ENCODE data around the gene RNASE13. TPM values are rescaled to one million over a fixed set of nuclear protein-coding genes. Genes with fewer than 3 reads are reported as not detected.
A peak's percentile ranks its signal among the peaks of the same experiment; 100 is the strongest.

Gene RNASE13
- total RNA-seq, 1 donor from 2014 or later = not detected

DNA sequence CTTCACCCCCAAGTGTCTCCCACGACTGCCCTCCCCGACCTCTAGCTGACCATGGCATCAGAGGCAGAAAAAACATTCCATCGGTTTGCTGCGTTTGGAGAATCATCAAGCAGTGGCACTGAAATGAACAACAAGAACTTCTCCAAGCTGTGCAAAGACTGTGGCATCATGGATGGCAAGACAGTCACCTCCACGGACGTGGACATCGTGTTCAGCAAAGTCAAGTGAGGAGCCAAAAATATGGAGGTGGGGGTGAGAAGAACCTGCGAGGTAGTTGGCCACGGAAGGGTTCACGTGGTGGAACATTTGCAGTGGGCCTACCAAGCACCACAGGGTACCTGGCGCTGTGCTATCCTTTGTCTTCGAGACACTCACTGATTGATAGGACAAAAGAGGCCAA is 4.1 kb downstream of the RNASE13 start:
- Histone ChIP-seq H3K4me3 (ENCODE audit: low read depth, low read length) (no peak overlapping the region), H3K36me3 (ENCODE audit: control insufficient read depth, insufficient read depth, low read length) (no peaks in the 10 kb centered on the region), H3K27me3 (ENCODE audit: control insufficient read depth, insufficient read depth, low read length) (peaks cover 2% of the 10 kb centered on the region)
- FAIRE-seq = peak; percentile 43
- no peak for DNase-seq (ENCODE audit: low read depth)
- no peak for TF ChIP-seq CTCF (IDR thresholded peaks at IDR 0.05; ENCODE audit: insufficient read depth, low read length, severe bottlenecking)

DNA sequence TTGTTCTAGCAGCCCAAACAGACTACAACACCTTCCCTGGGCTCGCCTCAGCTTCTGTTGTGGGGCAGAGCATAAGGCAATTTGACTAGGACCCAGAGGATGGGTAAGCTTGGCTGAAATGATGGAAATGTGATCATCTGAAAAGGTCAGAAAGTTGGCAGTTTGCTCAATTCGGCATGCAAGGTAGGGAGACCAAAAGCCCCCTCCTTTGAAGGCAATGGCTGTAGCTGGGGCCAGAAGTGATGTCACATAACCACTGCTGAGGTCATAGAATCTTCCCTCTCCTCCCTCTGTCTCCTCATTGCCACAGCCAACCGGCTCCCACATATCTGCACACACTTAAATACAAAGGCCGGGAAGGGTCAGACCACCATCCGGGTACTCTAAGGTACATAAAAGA is 4.7 kb downstream of the RNASE13 start, which contains the start of gene TPPP2:
Gene TPPP2 (plus strand): TSS at position 301 of the 400 bp plus-strand sequence. CDS start 365 bp downstream, outside the sequence.
- FAIRE-seq = peak; percentile 64
- no peak for TF ChIP-seq CTCF (IDR thresholded peaks at IDR 0.05; ENCODE audit: insufficient read depth, low read length, severe bottlenecking)
- DNase-seq (ENCODE audit: low read depth) = no peak
- H3K27me3 ChIP-seq (ENCODE audit: control insufficient read depth, insufficient read depth, low read length) = peaks cover 2% of the 10 kb centered on the region
- H3K4me3 ChIP-seq (ENCODE audit: low read depth, low read length) = no peak within 1 kb of the TSS
- no peaks in the 10 kb centered on the region for H3K36me3 ChIP-seq (ENCODE audit: control insufficient read depth, insufficient read depth, low read length)

- TF ChIP-seq CTCF (IDR thresholded peaks at IDR 0.05; ENCODE audit: insufficient read depth, low read length, severe bottlenecking) = no peak
- Histone ChIP-seq H3K36me3 (ENCODE audit: control insufficient read depth, insufficient read depth, low read length) (no peaks in the 10 kb centered on the region), H3K27me3 (ENCODE audit: control insufficient read depth, insufficient read depth, low read length) (peaks cover 18% of the 10 kb centered on the region), H3K4me3 (ENCODE audit: low read depth, low read length) (no peak overlapping the region)
- no peak for FAIRE-seq
- no peak for DNase-seq (ENCODE audit: low read depth)
Measured at GRCh38 chr14:21026988-21027315, 7.7 kb downstream of the RNASE13 start.

DNA sequence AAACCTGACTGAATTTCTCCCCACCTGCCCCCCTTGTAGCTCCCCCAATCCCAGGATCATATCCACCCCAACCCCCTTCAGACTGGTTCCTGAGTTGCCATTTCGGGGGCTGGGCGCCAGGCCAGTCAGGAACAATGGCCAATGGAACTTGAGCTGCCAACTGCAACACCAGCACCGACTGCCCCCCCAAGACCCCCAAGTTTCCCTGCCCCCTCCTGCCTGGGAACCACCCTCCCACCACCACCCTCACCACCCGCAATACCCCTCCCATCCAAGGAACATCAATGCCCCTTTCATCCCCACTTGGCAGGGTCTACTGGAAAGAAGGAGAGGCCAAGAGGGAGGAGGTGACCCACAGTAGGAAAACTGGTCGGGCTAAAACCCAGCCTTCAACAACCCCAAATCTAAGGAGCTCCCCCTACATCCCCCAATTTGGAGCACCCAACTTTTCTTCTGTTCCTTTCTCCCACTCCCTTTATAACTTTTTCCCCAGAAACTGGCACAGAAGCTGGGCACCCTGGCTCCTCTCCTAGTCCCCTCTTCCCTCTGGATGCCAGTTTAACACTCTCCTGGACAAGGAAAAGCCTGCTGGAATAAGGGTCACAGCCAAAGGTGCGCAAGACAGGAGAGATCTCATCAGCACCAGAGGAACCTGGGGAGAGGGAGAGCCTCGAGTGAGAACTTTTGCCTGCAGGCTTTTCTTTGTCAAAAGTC is 8.2 kb downstream of the RNASE13 start:
- Histone ChIP-seq H3K36me3 (ENCODE audit: control insufficient read depth, insufficient read depth, low read length) (no peaks in the 10 kb centered on the region), H3K27me3 (ENCODE audit: control insufficient read depth, insufficient read depth, low read length) (peaks cover 18% of the 10 kb centered on the region), H3K4me3 (ENCODE audit: low read depth, low read length) (no peak overlapping the region)
- no peak for FAIRE-seq
- DNase-seq (ENCODE audit: low read depth) = no peak
- TF ChIP-seq CTCF (IDR thresholded peaks at IDR 0.05; ENCODE audit: insufficient read depth, low read length, severe bottlenecking) = no peak

DNA sequence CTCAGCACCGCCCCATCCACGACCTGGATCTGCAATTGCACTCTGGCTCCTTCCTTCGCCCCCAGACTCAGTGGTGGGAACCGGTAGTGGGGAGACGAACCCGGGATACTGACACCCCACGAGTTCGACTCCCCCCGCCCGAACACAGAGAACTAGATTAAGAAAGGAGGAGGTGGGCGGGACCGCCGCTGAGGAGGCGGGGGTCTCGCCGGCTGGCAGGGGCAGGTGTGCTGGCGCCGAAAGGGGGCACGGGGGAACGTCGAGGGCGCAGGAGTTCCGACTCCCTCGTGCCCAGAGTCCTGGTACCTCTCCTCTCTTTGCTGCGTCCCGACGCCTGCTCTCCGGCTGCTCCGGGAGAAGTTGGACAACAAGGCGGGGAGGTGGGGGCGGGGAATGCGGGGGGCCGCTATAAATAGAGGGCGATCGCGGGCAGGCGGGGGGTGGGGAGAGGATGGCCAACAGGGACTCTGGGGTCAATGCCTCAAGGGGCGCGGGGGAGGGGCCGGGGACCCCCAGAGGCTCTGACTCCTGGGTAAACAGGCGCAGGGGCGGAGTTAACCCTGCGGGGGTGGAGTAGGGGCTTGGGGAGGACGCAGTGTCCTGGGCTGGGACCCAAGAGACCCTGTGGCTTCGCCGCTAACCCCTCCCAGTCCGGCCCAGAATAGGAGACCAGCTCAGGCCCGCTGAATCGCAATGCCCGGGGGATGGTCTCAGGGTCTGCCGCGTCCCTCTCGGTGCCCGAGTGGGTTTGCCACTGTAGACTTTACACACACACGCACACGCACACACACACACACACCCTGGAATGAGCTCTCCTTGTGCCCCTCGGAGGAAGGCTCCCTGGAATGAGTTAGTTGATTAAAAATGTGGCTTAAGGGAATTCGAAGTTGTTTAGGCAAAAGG is 9.0 kb downstream of the RNASE13 start:
- no peak for TF ChIP-seq CTCF (IDR thresholded peaks at IDR 0.05; ENCODE audit: insufficient read depth, low read length, severe bottlenecking)
- H3K27me3 ChIP-seq (ENCODE audit: control insufficient read depth, insufficient read depth, low read length) = peaks cover 18% of the 10 kb centered on the region
- no peak for FAIRE-seq
- peak overlapping the region; percentile 46 for H3K4me3 ChIP-seq (ENCODE audit: low read depth, low read length)
- no peak for DNase-seq (ENCODE audit: low read depth)
- H3K36me3 ChIP-seq (ENCODE audit: control insufficient read depth, insufficient read depth, low read length) = no peaks in the 10 kb centered on the region

Measured in bronchial epithelial cell (primary cell).